H1 (cell line): Measurements from ENCODE around the gene NPTX1.

Source experiments
- BCL11A ChIP-seq, 2 experiments: IDR thresholded peaks; one replicate each; pipeline ENCODE4 v1.6.1; 2011; ENCODE audit warnings: low read depth in 2 of 2, low read length in 2 of 2, mild to moderate bottlenecking in 2 of 2
- BRCA1 ChIP-seq: IDR thresholded peaks from 2 replicates; pipeline ENCODE4 v1.6.1; 2012; ENCODE audit warnings: low read depth, low read length, improper control_type of control experiment
- CREB1 ChIP-seq: IDR thresholded peaks from 2 replicates; pipeline ENCODE4 v1.6.1; 2012; ENCODE audit warnings: inconsistent platforms
- MAFK ChIP-seq: IDR thresholded peaks from 2 replicates; pipeline ENCODE4 v1.6.1; 2012; ENCODE audit warnings: low read depth, mild to moderate bottlenecking, improper control_type of control experiment, low read length
- NRF1 ChIP-seq: IDR thresholded peaks from 2 replicates; pipeline ENCODE4 v1.6.1; 2011; ENCODE audit warnings: mild to moderate bottlenecking, low read depth, low read length, improper control_type of control experiment
- POLR2A ChIP-seq, 2 experiments: IDR thresholded peaks; 1 replicate in 1 of 2; 2 replicates in 1 of 2; pipeline ENCODE4 v1.6.1; 2011; ENCODE audit warnings: low read depth in 2 of 2, low read length in 2 of 2, mild to moderate bottlenecking in 2 of 2; ENCODE audit errors: control extremely low read depth in 1 of 2
- POLR2AphosphoS5 ChIP-seq: IDR thresholded peaks from 2 replicates; pipeline ENCODE4 v1.6.1; 2011; ENCODE audit warnings: low read depth, low read length
- RFX5 ChIP-seq: IDR thresholded peaks from 2 replicates; pipeline ENCODE4 v1.6.1; 2011; ENCODE audit warnings: low read depth, low read length, improper control_type of control experiment, borderline replicate concordance
- RNF2 ChIP-seq: fragments of 200-900, 300-1000 bp; sonication (generic); IDR thresholded peaks from 2 replicates; pipeline ENCODE4 v1.7.1; 2016; ENCODE audit warnings: borderline replicate concordance, low read depth, mild to moderate bottlenecking, antibody characterized with exemption, low read length; ENCODE audit not compliant: poor library complexity, severe bottlenecking; ENCODE audit errors: missing control alignments
- SP1 ChIP-seq: IDR thresholded peaks from 2 replicates; pipeline ENCODE4 v1.6.1; 2011; ENCODE audit warnings: low read depth, low read length
- SUZ12 ChIP-seq: fragments of 200-600 bp; sonication (generic); IDR thresholded peaks from 2 replicates; pipeline ENCODE4 v1.6.1; 2012; ENCODE audit warnings: mild to moderate bottlenecking, inconsistent platforms, low read length, moderate library complexity, mixed read lengths
- TF ChIP-seq, protein P1 (sequence below), 3 experiments: IDR thresholded peaks; 1 replicate in 2 of 3; 2 replicates in 1 of 3; pipeline versions ENCODE4 v1.5.1 to v1.6.1; 2011; ENCODE audit warnings: low read length in 3 of 3, mild to moderate bottlenecking in 3 of 3, inconsistent platforms in 2 of 3, low read depth in 1 of 3, moderate library complexity in 1 of 3; ENCODE audit not compliant: insufficient read depth in 1 of 3; ENCODE audit errors: control extremely low read depth in 1 of 3

DNA sequence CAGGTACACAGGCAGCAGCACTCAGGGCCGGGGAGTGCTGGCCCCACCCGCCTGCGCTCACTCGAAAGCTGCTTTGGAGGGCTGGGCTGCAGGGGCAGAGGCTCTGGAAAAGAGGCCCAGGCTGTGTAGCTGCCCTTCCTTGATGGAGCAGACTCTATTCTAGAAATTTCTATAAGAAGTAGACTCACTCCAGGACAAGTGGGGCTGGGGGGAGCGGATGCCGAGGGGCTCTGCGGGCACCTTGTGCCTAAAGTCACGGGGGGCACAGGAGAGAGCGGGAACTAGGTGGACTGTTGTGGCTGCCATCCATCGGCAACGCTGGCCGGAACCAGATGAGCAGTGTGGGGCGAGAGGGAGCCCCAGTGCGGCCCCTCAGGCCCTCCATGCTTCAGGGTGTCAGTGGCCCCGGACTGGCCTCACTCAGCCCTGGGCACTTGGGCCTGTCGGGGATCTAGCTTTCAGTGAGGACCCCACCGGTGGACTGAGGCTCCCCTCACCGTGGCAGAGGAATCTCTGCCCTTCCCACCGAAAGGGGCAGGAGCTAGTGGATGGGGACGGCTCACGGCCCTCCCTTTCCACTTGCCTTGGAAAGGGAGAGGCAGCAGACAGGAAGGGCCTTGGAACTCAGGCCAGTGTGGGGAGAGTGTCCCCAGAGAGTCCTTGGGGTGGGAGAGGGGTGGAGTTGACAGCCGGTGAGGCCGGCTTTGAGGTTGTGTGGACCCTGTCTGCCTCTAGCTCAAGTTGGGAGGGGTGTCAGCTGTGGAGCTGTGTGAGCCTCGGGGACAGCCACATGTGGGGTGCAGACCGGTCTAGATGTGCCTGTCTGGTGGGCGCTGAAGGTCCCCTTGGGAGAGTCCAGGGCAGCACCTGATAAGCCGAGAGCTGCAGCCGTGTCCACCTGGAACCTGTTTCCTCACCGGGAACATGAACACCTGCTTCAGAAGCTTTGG is 44.9 kb downstream of the NPTX1 start:
- TF ChIP-seq MAFK (no peak), RFX5 (no peak), POLR2AphosphoS5 (no peak), NRF1 (no peak), BCL11A (IDR thresholded peaks at IDR 0.05; ENCODE audit: low read depth in 2 of 2, low read length in 2 of 2) (no peak), SUZ12 (no peak), BRCA1 (no peak), SP1 (no peak), POLR2A (IDR thresholded peaks at IDR 0.05; ENCODE audit: control extremely low read depth in 1 of 2, low read depth in 2 of 2, low read length in 2 of 2) (no peak), CREB1 (no peak), RNF2 (no peak)
- TF ChIP-seq, protein P1, sequence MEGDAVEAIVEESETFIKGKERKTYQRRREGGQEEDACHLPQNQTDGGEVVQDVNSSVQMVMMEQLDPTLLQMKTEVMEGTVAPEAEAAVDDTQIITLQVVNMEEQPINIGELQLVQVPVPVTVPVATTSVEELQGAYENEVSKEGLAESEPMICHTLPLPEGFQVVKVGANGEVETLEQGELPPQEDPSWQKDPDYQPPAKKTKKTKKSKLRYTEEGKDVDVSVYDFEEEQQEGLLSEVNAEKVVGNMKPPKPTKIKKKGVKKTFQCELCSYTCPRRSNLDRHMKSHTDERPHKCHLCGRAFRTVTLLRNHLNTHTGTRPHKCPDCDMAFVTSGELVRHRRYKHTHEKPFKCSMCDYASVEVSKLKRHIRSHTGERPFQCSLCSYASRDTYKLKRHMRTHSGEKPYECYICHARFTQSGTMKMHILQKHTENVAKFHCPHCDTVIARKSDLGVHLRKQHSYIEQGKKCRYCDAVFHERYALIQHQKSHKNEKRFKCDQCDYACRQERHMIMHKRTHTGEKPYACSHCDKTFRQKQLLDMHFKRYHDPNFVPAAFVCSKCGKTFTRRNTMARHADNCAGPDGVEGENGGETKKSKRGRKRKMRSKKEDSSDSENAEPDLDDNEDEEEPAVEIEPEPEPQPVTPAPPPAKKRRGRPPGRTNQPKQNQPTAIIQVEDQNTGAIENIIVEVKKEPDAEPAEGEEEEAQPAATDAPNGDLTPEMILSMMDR (IDR thresholded peaks at IDR 0.05; ENCODE audit: control extremely low read depth in 1 of 3, insufficient read depth in 1 of 3, low read depth in 1 of 3, low read length in 3 of 3), result no peak
